IPS-NIHi7 (cell line): ENCODE measurements around the gene LMLN.
A peak's percentile ranks its signal among the peaks of the same experiment; 100 is the strongest.
"Not testable (repeated sequence)": the region's sequence is repeated elsewhere in the genome, so short reads cannot be mapped to it uniquely, and the experiment has no call there.

Source experiments
- DNase-seq: peaks from one replicate; pipeline ENCODE4 v3.0.0; 2012; ENCODE audit warnings: mixed read lengths; ENCODE audit errors: extremely low spot score

LMLN gene

GRCh38 chr3:198027045-198027798, 67.2 kb downstream of the LMLN start:
- DNase-seq, result no peak

GRCh38 chr3:198027799-198028390, 67.9 kb downstream of the LMLN start:
- DNase-seq, result no peak

GRCh38 chr3:198028718-198029117, 68.7 kb downstream of the LMLN start:
- no peak for DNase-seq

GRCh38 chr3:198030125-198030524, 70.1 kb downstream of the LMLN start:
- DNase-seq, result no peak

- DNase-seq, result no peak
Measured at GRCh38 chr3:198030726-198031125, 70.7 kb downstream of the LMLN start.

- no peak for DNase-seq
Measured at GRCh38 chr3:198032039-198032936, 72.3 kb downstream of the LMLN start.

GRCh38 chr3:198043119-198043518, 83.1 kb downstream of the LMLN start:
- no peak for DNase-seq

GRCh38 chr3:198046120-198046857, 86.3 kb downstream of the LMLN start:
- DNase-seq, result peak; percentile 16

- DNase-seq, result no peak
Measured at GRCh38 chr3:198048445-198048844, 88.4 kb downstream of the LMLN start.

- no peak for DNase-seq
Measured at GRCh38 chr3:198051836-198052235, 91.8 kb downstream of the LMLN start.

GRCh38 chr3:198053462-198053861, 93.4 kb downstream of the LMLN start:
- not testable (repeated sequence) for DNase-seq

- no peak for DNase-seq
Measured at GRCh38 chr3:198061119-198062067, 101.4 kb downstream of the LMLN start.

GRCh38 chr3:198062068-198062465, 102.0 kb downstream of the LMLN start:
- DNase-seq, result no peak

GRCh38 chr3:198064420-198064819, 104.4 kb downstream of the LMLN start:
- no peak for DNase-seq

- DNase-seq, result no peak
Measured at GRCh38 chr3:198065897-198066296, 105.9 kb downstream of the LMLN start.

GRCh38 chr3:198067416-198067815, 107.4 kb downstream of the LMLN start:
- DNase-seq, result no peak

- DNase-seq, result no peak
Measured at GRCh38 chr3:198070871-198071270, 110.9 kb downstream of the LMLN start.

GRCh38 chr3:198071602-198072287, 111.7 kb downstream of the LMLN start:
- DNase-seq, result peak; percentile 54

GRCh38 chr3:198076722-198077308, 116.8 kb downstream of the LMLN start:
- no peak for DNase-seq
